A549 (cell line): Measurements from ENCODE around the gene MUC2.

Experiments
- CHD2 ChIP-seq: fragments of 150-350 bp; IDR thresholded peaks from 2 replicates; pipeline ENCODE4 v1.6.1; 2014; ENCODE audit warnings: low read length; ENCODE audit not compliant: partially characterized antibody
- CTCF ChIP-seq: fragments of >200 bp; sonication (Bioruptor Twin); formaldehyde crosslinking; IDR thresholded peaks from 3 replicates; pipeline ENCODE4 v1.5.1; 2016
- POLR2A ChIP-seq: IDR thresholded peaks from 2 replicates; pipeline ENCODE4 v1.6.1; 2012; ENCODE audit warnings: mild to moderate bottlenecking, low read length
- RAD21 ChIP-seq, 2 experiments: fragments of >200 bp in 1 of 2; sonication (Bioruptor Twin) in 1 of 2; formaldehyde crosslinking in 1 of 2; IDR thresholded peaks in 1 of 2; conservative IDR thresholded peaks in 1 of 2; 2 replicates in 1 of 2; 3 replicates in 1 of 2; pipeline ENCODE4 v1.6.1; 2012 to 2018; ENCODE audit warnings: inconsistent platforms in 1 of 2
- TF ChIP-seq, protein P1 (sequence below): IDR thresholded peaks from 2 replicates; pipeline ENCODE4 v1.6.1; 2012

DNA sequence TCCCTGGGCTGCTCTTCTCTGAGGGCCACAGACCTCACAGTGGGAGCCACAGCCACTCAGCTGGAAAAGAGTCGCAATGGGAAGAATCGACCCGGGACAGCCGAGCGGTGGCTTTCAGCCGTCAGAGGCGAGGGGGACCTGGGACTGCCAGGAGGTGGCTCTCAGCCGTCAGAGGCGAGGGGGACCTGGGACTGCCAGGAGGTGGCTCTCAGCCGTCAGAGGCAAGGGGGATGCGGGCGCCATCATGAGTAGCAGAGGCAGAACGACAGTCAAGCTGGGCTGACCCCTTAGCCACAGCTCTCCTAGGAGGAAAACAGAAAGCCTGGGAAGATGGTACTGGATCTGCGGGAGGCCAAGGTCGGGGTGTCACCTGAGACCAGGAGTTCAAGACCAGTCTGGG lies 14.9 kb upstream of the MUC2 start:
- TF ChIP-seq, protein P1, sequence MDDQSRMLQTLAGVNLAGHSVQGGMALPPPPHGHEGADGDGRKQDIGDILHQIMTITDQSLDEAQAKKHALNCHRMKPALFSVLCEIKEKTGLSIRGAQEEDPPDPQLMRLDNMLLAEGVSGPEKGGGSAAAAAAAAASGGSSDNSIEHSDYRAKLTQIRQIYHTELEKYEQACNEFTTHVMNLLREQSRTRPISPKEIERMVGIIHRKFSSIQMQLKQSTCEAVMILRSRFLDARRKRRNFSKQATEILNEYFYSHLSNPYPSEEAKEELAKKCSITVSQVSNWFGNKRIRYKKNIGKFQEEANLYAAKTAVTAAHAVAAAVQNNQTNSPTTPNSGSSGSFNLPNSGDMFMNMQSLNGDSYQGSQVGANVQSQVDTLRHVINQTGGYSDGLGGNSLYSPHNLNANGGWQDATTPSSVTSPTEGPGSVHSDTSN = no peak
- TF ChIP-seq RAD21 (conservative IDR thresholded peaks at IDR 0.05 in 1 of 2, IDR thresholded peaks at IDR 0.05 in 1 of 2) (no peak), CTCF (no peak), POLR2A (no peak), CHD2 (no peak)
